ENCODE results near the gene PRM1. TPM values are rescaled to one million over a fixed set of nuclear protein-coding genes. Genes with fewer than 3 reads are reported as not detected.

PRM1 gene
- total RNA-seq, 1 donor from 2014 or later, result not detected

- H3K4me3 Mint-ChIP-seq (ENCODE audit: unreplicated experiment), result no peak overlapping the region
- H3K36me3 Mint-ChIP-seq (ENCODE audit: unreplicated experiment), result no peaks in the 10 kb centered on the region
- H3K27me3 Mint-ChIP-seq (ENCODE audit: unreplicated experiment), result peaks cover 2% of the 10 kb centered on the region
- H3K9me3 Mint-ChIP-seq (ENCODE audit: unreplicated experiment), result peaks cover 4% of the 10 kb centered on the region
- TF ChIP-seq CTCF (IDR thresholded peaks at IDR 0.05; ENCODE audit: partially characterized antibody, unreplicated experiment), result no peak
- no peak overlapping the region for H3K27ac Mint-ChIP-seq (ENCODE audit: unreplicated experiment)
- H3K4me1 Mint-ChIP-seq (ENCODE audit: low read depth, unreplicated experiment), result peaks cover 7% of the 10 kb centered on the region
- DNase-seq, result no peak
Observed at GRCh38 chr16:11325404-11326083, 44.4 kb upstream of the PRM1 start.

- no peak for TF ChIP-seq CTCF (IDR thresholded peaks at IDR 0.05; ENCODE audit: partially characterized antibody, unreplicated experiment)
- H3K27ac Mint-ChIP-seq (ENCODE audit: unreplicated experiment), result no peak overlapping the region
- peaks cover 2% of the 10 kb centered on the region for H3K4me1 Mint-ChIP-seq (ENCODE audit: low read depth, unreplicated experiment)
Observed at GRCh38 chr16:11323551-11324336, 42.6 kb upstream of the PRM1 start.

GRCh38 chr16:11322823-11323222 is 41.7 kb upstream of the PRM1 start:
- H3K4me3 Mint-ChIP-seq (ENCODE audit: unreplicated experiment), result no peak overlapping the region
- no peak for DNase-seq
- TF ChIP-seq CTCF (IDR thresholded peaks at IDR 0.05; ENCODE audit: partially characterized antibody, unreplicated experiment), result no peak
- H3K27me3 Mint-ChIP-seq (ENCODE audit: unreplicated experiment), result peaks cover 4% of the 10 kb centered on the region
- no peaks in the 10 kb centered on the region for H3K36me3 Mint-ChIP-seq (ENCODE audit: unreplicated experiment)
- H3K9me3 Mint-ChIP-seq (ENCODE audit: unreplicated experiment), result peaks cover 5% of the 10 kb centered on the region
- H3K4me1 Mint-ChIP-seq (ENCODE audit: low read depth, unreplicated experiment), result peaks cover 2% of the 10 kb centered on the region
- H3K27ac Mint-ChIP-seq (ENCODE audit: unreplicated experiment), result no peak overlapping the region

More at GRCh38 chr16:11323551-11324336, 42.6 kb upstream of the PRM1 start:
- no peak overlapping the region for H3K4me3 Mint-ChIP-seq (ENCODE audit: unreplicated experiment)
- H3K36me3 Mint-ChIP-seq (ENCODE audit: unreplicated experiment), result no peaks in the 10 kb centered on the region
- peaks cover 4% of the 10 kb centered on the region for H3K27me3 Mint-ChIP-seq (ENCODE audit: unreplicated experiment)
- peaks cover 5% of the 10 kb centered on the region for H3K9me3 Mint-ChIP-seq (ENCODE audit: unreplicated experiment)
- no peak for DNase-seq

GRCh38 chr16:11321662-11322061 is 40.5 kb upstream of the PRM1 start:
- H3K27me3 Mint-ChIP-seq (ENCODE audit: unreplicated experiment), result peaks cover 1% of the 10 kb centered on the region
- peaks cover 3% of the 10 kb centered on the region for H3K9me3 Mint-ChIP-seq (ENCODE audit: unreplicated experiment)
- no peaks in the 10 kb centered on the region for H3K4me1 Mint-ChIP-seq (ENCODE audit: low read depth, unreplicated experiment)
- DNase-seq, result no peak
- no peak overlapping the region for H3K4me3 Mint-ChIP-seq (ENCODE audit: unreplicated experiment)
- no peak overlapping the region for H3K27ac Mint-ChIP-seq (ENCODE audit: unreplicated experiment)
- no peaks in the 10 kb centered on the region for H3K36me3 Mint-ChIP-seq (ENCODE audit: unreplicated experiment)
- TF ChIP-seq CTCF (IDR thresholded peaks at IDR 0.05; ENCODE audit: partially characterized antibody, unreplicated experiment), result no peak

- Mint-ChIP-seq H3K27ac (ENCODE audit: unreplicated experiment) (no peak overlapping the region), H3K27me3 (ENCODE audit: unreplicated experiment) (peaks cover 1% of the 10 kb centered on the region), H3K4me3 (ENCODE audit: unreplicated experiment) (no peak overlapping the region), H3K9me3 (ENCODE audit: unreplicated experiment) (peaks cover 3% of the 10 kb centered on the region), H3K4me1 (ENCODE audit: low read depth, unreplicated experiment) (no peaks in the 10 kb centered on the region), H3K36me3 (ENCODE audit: unreplicated experiment) (no peaks in the 10 kb centered on the region)
- no peak for DNase-seq
- TF ChIP-seq CTCF (IDR thresholded peaks at IDR 0.05; ENCODE audit: partially characterized antibody, unreplicated experiment), result no peak
Observed at GRCh38 chr16:11320170-11320569, 39.0 kb upstream of the PRM1 start.
